RWPE2 (cell line): Measurements from ENCODE around the gene MTOR.
A peak's percentile ranks its signal among the peaks of the same experiment; 100 is the strongest.

ENCODE experiments used
- ATAC-seq: fragments of 200-7000 bp; cut with Tn5 transposase; 3 replicates; pipeline ENCODE4 v1.9.1; 2021; ENCODE audit warnings: low read depth
- DNase-seq: peaks from one replicate; pipeline ENCODE4 v3.0.0-alpha.2; 2020; ENCODE audit warnings: low spot score
- H3K27ac ChIP-seq: fragments of 450-650 bp; 2 replicates; pipeline ENCODE4 v1.5.1; 2017; ENCODE audit warnings: mild to moderate bottlenecking; ENCODE audit not compliant: poor library complexity, severe bottlenecking
- H3K27me3 ChIP-seq: fragments of 250-450 bp; sonication (Bioruptor Pico); 2 replicates; pipeline ENCODE4 v1.5.1; 2021; ENCODE audit warnings: mild to moderate bottlenecking, moderate library complexity; ENCODE audit not compliant: insufficient read depth, poor library complexity, severe bottlenecking
- H3K36me3 ChIP-seq: fragments of 250-450 bp; sonication (Bioruptor Pico); 2 replicates; pipeline ENCODE4 v1.5.1; 2020; ENCODE audit warnings: low read depth, mild to moderate bottlenecking, moderate library complexity
- H3K4me1 ChIP-seq: fragments of 250-450 bp; sonication (Bioruptor Pico); 2 replicates; pipeline ENCODE4 v1.5.1; 2021; ENCODE audit warnings: mild to moderate bottlenecking, moderate library complexity; ENCODE audit not compliant: insufficient read depth, poor library complexity, severe bottlenecking
- H3K4me3 ChIP-seq: fragments of 250-450 bp; sonication (Bioruptor Pico); 2 replicates; pipeline ENCODE4 v1.5.1; 2021; ENCODE audit warnings: mild to moderate bottlenecking, moderate library complexity; ENCODE audit not compliant: severe bottlenecking
- H3K9me3 ChIP-seq: fragments of 250-450 bp; sonication (Bioruptor Pico); 2 replicates; pipeline ENCODE4 v1.5.1; 2021; ENCODE audit warnings: mild to moderate bottlenecking, moderate library complexity; ENCODE audit not compliant: severe bottlenecking
- CTCF ChIP-seq: fragments of 450-650 bp; IDR thresholded peaks from one replicate; pipeline ENCODE4 v1.5.1; 2017; ENCODE audit warnings: mild to moderate bottlenecking, moderate library complexity; ENCODE audit not compliant: poor library complexity, severe bottlenecking

The MTOR gene

GRCh38 chr1:11196945-11197344, 65.4 kb downstream of the MTOR start:
- Histone ChIP-seq H3K9me3 (no peaks in the 10 kb centered on the region), H3K36me3 (peaks cover 76% of the 10 kb centered on the region), H3K4me3 (no peak overlapping the region), H3K27ac (no peak overlapping the region), H3K4me1 (no peaks in the 10 kb centered on the region), H3K27me3 (no peaks in the 10 kb centered on the region)
- no peak for TF ChIP-seq CTCF
- ATAC-seq (no peak), DNase-seq (no peak)

- ATAC-seq (no peak), DNase-seq (no peak)
- Histone ChIP-seq H3K4me3 (no peak overlapping the region), H3K9me3 (no peaks in the 10 kb centered on the region), H3K4me1 (no peaks in the 10 kb centered on the region), H3K36me3 (peaks cover 71% of the 10 kb centered on the region), H3K27ac (no peak overlapping the region), H3K27me3 (no peaks in the 10 kb centered on the region)
- TF ChIP-seq CTCF = no peak
Measured at GRCh38 chr1:11194407-11195176, 67.8 kb downstream of the MTOR start.

- H3K27me3 ChIP-seq = no peaks in the 10 kb centered on the region
- ATAC-seq = no peak
- H3K4me1 ChIP-seq = no peaks in the 10 kb centered on the region
- peaks cover 59% of the 10 kb centered on the region for H3K36me3 ChIP-seq
- no peak for DNase-seq
- H3K27ac ChIP-seq = no peak overlapping the region
- no peak overlapping the region for H3K4me3 ChIP-seq
- no peaks in the 10 kb centered on the region for H3K9me3 ChIP-seq
- no peak for TF ChIP-seq CTCF
Measured at GRCh38 chr1:11193376-11193775, 69.0 kb downstream of the MTOR start.

- Histone ChIP-seq H3K4me1 (no peaks in the 10 kb centered on the region), H3K27me3 (no peaks in the 10 kb centered on the region), H3K27ac (no peak within 1 kb of the TSS), H3K36me3 (peaks cover 39% of the 10 kb centered on the region), H3K9me3 (no peaks in the 10 kb centered on the region), H3K4me3 (no peak within 1 kb of the TSS)
- TF ChIP-seq CTCF = no peak
- DNase-seq (no peak), ATAC-seq (no peak)
Measured at GRCh38 chr1:11188858-11189451, 73.4 kb downstream of the MTOR start, which contains the start of gene ANGPTL7. Gene ANGPTL7 (plus strand): TSS chr1:11189355. CDS start chr1:11189580, 225 bp downstream.

GRCh38 chr1:11188381-11188780, 74.0 kb downstream of the MTOR start:
- no peaks in the 10 kb centered on the region for H3K4me1 ChIP-seq
- DNase-seq (no peak), ATAC-seq (peak; percentile 19; the same call in 1 of the 3 replicates)
- no peak overlapping the region for H3K27ac ChIP-seq
- TF ChIP-seq CTCF = no peak
- peaks cover 40% of the 10 kb centered on the region for H3K36me3 ChIP-seq
- no peaks in the 10 kb centered on the region for H3K27me3 ChIP-seq
- H3K4me3 ChIP-seq = no peak overlapping the region
- H3K9me3 ChIP-seq = no peaks in the 10 kb centered on the region
